Activated CD4-positive, alpha-beta T cell treated with anti-CD3 and anti-CD28 coated beads, Interleukin-2, amount 50 U/mL, for 4 hours (primary cell): ENCODE results near the gene MAML1.
"Not testable (repeated sequence)": the region's sequence is repeated elsewhere in the genome, so short reads cannot be mapped to it uniquely, and the experiment has no call there.

Experiments used
- DNase-seq, 2 experiments: peaks; one replicate each; pipeline ENCODE4 v3.0.0-alpha.2; 2020

Gene MAML1

GRCh38 chr5:179734536-179735164 lies 2.0 kb downstream of the MAML1 start:
- no peak for DNase-seq

- DNase-seq: no peak
Measured at GRCh38 chr5:179738742-179739141, 6.1 kb downstream of the MAML1 start.

GRCh38 chr5:179744106-179744505 lies 11.5 kb downstream of the MAML1 start:
- not testable (repeated sequence) for DNase-seq

- DNase-seq: no peak
Measured at GRCh38 chr5:179746872-179747271, 14.2 kb downstream of the MAML1 start.

GRCh38 chr5:179747811-179748210 lies 15.2 kb downstream of the MAML1 start:
- no peak for DNase-seq

GRCh38 chr5:179749857-179750508 lies 17.4 kb downstream of the MAML1 start:
- no peak for DNase-seq

GRCh38 chr5:179753971-179754370 lies 21.3 kb downstream of the MAML1 start:
- DNase-seq: no peak

GRCh38 chr5:179755022-179755421 lies 22.4 kb downstream of the MAML1 start:
- DNase-seq: no peak

GRCh38 chr5:179758955-179759354 lies 26.3 kb downstream of the MAML1 start:
- no peak for DNase-seq

- DNase-seq: peak; percentile 8 to 16
Measured at GRCh38 chr5:179759581-179760551, 27.2 kb downstream of the MAML1 start.

GRCh38 chr5:179762079-179762780 lies 29.6 kb downstream of the MAML1 start:
- no peak for DNase-seq

GRCh38 chr5:179762781-179763176 lies 30.2 kb downstream of the MAML1 start:
- no peak for DNase-seq

- DNase-seq: peak; percentile 31 to 41
Measured at GRCh38 chr5:179763215-179763945, 30.8 kb downstream of the MAML1 start.

GRCh38 chr5:179764056-179764455 lies 31.4 kb downstream of the MAML1 start:
- no peak for DNase-seq

GRCh38 chr5:179765400-179765799 lies 32.8 kb downstream of the MAML1 start:
- no peak for DNase-seq

- no peak for DNase-seq
Measured at GRCh38 chr5:179766021-179766725, 33.6 kb downstream of the MAML1 start.

- no peak for DNase-seq
Measured at GRCh38 chr5:179766726-179767455, 34.3 kb downstream of the MAML1 start.

GRCh38 chr5:179767496-179768100 lies 35.0 kb downstream of the MAML1 start:
- DNase-seq: no peak

- no peak for DNase-seq
Measured at GRCh38 chr5:179768326-179769085, 35.9 kb downstream of the MAML1 start.

GRCh38 chr5:179769271-179769670 lies 36.6 kb downstream of the MAML1 start:
- no peak for DNase-seq
